Endothelial cell of umbilical vein (primary cell): Measurements from ENCODE around the gene SESN1.
"Not testable (repeated sequence)": the region's sequence is repeated elsewhere in the genome, so short reads cannot be mapped to it uniquely, and the experiment has no call there.

Experiments
- CTCF ChIP-seq, 2 donors: IDR thresholded peaks; 1 replicate in 1 of 2; 2 replicates in 1 of 2; pipeline ENCODE4 v1.5.1; 2011; ENCODE audit warnings: low read length in 2 of 2, mild to moderate bottlenecking in 2 of 2, moderate library complexity in 2 of 2, control low read depth in 1 of 2, inconsistent platforms in 1 of 2, low read depth in 1 of 2; ENCODE audit not compliant: insufficient read depth in 1 of 2; ENCODE audit errors: extremely low read depth in 1 of 2
- EZH2 ChIP-seq: IDR thresholded peaks from 2 replicates; pipeline ENCODE4 v1.6.1; 2012; ENCODE audit warnings: borderline replicate concordance, low read depth, mild to moderate bottlenecking, moderate library complexity, low read length, inconsistent platforms; ENCODE audit not compliant: severe bottlenecking
- JUN ChIP-seq: IDR thresholded peaks from 2 replicates; pipeline ENCODE4 v1.6.1; 2011; ENCODE audit warnings: borderline replicate concordance, low read depth; ENCODE audit not compliant: insufficient read length, insufficient read depth
- MAX ChIP-seq: IDR thresholded peaks from 2 replicates; pipeline ENCODE4 v1.6.1; 2011; ENCODE audit not compliant: insufficient read depth, insufficient read length
- POLR2A ChIP-seq: IDR thresholded peaks from 2 replicates; pipeline ENCODE4 v1.6.1; 2012; ENCODE audit warnings: low read depth, mild to moderate bottlenecking, control low read depth, low read length
- POLR2AphosphoS5 ChIP-seq: IDR thresholded peaks from 2 replicates; pipeline ENCODE4 v1.6.1; 2012; ENCODE audit warnings: low read depth, mild to moderate bottlenecking, control low read depth, low read length, moderate library complexity; ENCODE audit not compliant: insufficient read depth

- not testable (repeated sequence) for TF ChIP-seq CTCF (IDR thresholded peaks at IDR 0.05; ENCODE audit: extremely low read depth in 1 of 2, insufficient read depth in 1 of 2, low read depth in 1 of 2, low read length in 2 of 2); POLR2AphosphoS5; POLR2A; EZH2; JUN; MAX
Observed at GRCh38 chr6:109142067-109142466, 47.4 kb upstream of the SESN1 start.
